Tibial artery (tissue), 4 donors: ENCODE measurements around the gene RELL1.

Experiments used
- DNase-seq, 2 donors: peaks; one replicate each; pipeline ENCODE4 v3.0.0-alpha.2; 2019
- H3K27ac ChIP-seq, 2 donors: fragments of 200-600 bp; sonication (generic) in 1 of 2; 1 replicate in 1 of 2; 2 replicates in 1 of 2; pipeline ENCODE4 v1.5.1; 2018 to 2019; ENCODE audit warnings: mild to moderate bottlenecking in 1 of 2
- H3K27me3 ChIP-seq, 2 donors: fragments of 200-600 bp; sonication (generic) in 1 of 2; one replicate each; pipeline versions ENCODE4 v1.5.1 to v1.6.0; 2016 to 2019
- H3K36me3 ChIP-seq, 3 donors: fragments of 200-600 bp; sonication (generic) in 2 of 3; one replicate each; pipeline ENCODE4 v1.5.1; 2016 to 2019; ENCODE audit warnings: mild to moderate bottlenecking in 2 of 3
- H3K4me1 ChIP-seq, 4 donors: fragments of 200-600 bp; sonication (generic) in 2 of 4; 1 replicate in 3 of 4; 2 replicates in 1 of 4; pipeline ENCODE4 v1.5.1; 2016 to 2019
- H3K4me3 ChIP-seq, 2 donors: fragments of 200-600 bp; sonication (generic) in 1 of 2; 1 replicate in 1 of 2; 2 replicates in 1 of 2; pipeline ENCODE4 v1.5.1; 2018 to 2019; ENCODE audit warnings: mild to moderate bottlenecking in 2 of 2
- H3K9me3 ChIP-seq, 3 donors: fragments of 200-600 bp; sonication (generic) in 1 of 3; one replicate each; pipeline ENCODE4 v1.5.1; 2016 to 2019
- intact Hi-C: fragments of 100-400 bp; cut with DNase I; formaldehyde crosslinking; loops from one replicate; pipeline ENCODE4 v1.15.0; 2023; ENCODE audit warnings: low total_unique reads
- TF ChIP-seq, protein P1 (sequence below), 2 experiments: fragments of 200-600 bp in 1 of 2; fragments of 450-650 bp in 1 of 2; IDR thresholded peaks; one replicate each; pipeline ENCODE4 v1.5.1; 2017 to 2019; ENCODE audit warnings: antibody characterized with exemption in 2 of 2, mild to moderate bottlenecking in 1 of 2, moderate library complexity in 1 of 2

The RELL1 gene

DNA sequence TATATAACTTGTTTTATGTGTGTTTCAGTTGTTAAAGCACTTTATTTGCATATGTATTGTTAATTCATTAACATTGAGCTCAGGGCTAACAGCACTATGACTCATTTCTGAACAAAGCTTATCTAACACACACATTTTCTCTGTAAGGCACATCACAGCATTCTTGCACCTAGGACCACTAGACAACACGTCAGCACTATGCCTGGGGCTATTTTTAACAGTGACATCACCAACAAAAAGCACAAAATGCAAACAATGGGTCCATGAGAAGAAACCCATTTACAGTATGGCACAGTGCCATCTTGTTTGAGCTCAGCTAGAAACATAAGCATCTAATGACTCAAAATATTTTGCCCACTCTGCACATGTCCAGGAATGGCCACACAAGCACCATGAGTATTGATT, 124.4 kb downstream of the RELL1 start:
- no peaks in the 10 kb centered on the region for H3K36me3 ChIP-seq

DNA sequence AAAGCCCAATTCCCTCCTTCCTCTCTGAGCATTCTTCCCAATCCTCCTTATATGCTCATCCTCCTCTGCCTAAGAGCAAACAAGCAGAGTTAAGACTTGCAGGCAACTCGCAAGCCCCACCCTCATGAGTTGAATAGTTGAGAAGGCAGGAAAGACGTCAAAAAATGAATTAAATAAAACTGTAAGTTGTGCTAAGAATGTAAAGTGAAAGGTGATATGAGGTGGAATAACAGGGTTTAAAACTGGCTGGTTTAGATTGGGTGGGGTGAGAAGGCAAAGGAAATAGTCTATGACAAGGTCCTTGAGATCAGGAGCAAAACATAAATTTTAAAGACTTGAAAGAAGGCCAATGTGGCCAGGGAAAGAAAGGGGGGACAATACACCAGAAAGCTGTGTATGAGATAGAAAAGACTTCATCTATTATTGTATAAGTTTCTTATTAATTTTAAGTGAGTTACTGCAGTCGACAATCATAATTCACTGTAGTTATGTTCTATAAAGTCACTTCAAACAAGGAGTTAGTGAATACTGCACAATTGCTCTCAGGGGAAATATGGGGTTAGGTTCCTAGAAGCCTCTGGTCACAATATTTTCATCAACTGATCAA, 124.9 kb downstream of the RELL1 start:
- no peak overlapping the region for H3K4me3 ChIP-seq
- no peaks in the 10 kb centered on the region for H3K27me3 ChIP-seq
- no peak overlapping the region for H3K27ac ChIP-seq
- no peaks in the 10 kb centered on the region for H3K4me1 ChIP-seq
- TF ChIP-seq, protein P1, sequence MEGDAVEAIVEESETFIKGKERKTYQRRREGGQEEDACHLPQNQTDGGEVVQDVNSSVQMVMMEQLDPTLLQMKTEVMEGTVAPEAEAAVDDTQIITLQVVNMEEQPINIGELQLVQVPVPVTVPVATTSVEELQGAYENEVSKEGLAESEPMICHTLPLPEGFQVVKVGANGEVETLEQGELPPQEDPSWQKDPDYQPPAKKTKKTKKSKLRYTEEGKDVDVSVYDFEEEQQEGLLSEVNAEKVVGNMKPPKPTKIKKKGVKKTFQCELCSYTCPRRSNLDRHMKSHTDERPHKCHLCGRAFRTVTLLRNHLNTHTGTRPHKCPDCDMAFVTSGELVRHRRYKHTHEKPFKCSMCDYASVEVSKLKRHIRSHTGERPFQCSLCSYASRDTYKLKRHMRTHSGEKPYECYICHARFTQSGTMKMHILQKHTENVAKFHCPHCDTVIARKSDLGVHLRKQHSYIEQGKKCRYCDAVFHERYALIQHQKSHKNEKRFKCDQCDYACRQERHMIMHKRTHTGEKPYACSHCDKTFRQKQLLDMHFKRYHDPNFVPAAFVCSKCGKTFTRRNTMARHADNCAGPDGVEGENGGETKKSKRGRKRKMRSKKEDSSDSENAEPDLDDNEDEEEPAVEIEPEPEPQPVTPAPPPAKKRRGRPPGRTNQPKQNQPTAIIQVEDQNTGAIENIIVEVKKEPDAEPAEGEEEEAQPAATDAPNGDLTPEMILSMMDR (IDR thresholded peaks at IDR 0.05), result no peak
- intact Hi-C loops, result no loop called here
- DNase-seq, result no peak
- H3K9me3 ChIP-seq, result no peaks in the 10 kb centered on the region
- H3K36me3 ChIP-seq, result no peaks in the 10 kb centered on the region

More for the DNA sequence above, 124.4 kb downstream of the RELL1 start:
- intact Hi-C loops, result no loop called here
- TF ChIP-seq, protein P1 (IDR thresholded peaks at IDR 0.05), result no peak
- Histone ChIP-seq H3K4me3 (no peak overlapping the region), H3K27me3 (no peaks in the 10 kb centered on the region), H3K4me1 (no peaks in the 10 kb centered on the region), H3K9me3 (no peaks in the 10 kb centered on the region), H3K27ac (no peak overlapping the region)
- DNase-seq, result no peak
